ENCODE measurements around the gene SPDYE2.
"Not testable (repeated sequence)": the region's sequence is repeated elsewhere in the genome, so short reads cannot be mapped to it uniquely, and the experiment has no call there.

The SPDYE2 gene

DNA sequence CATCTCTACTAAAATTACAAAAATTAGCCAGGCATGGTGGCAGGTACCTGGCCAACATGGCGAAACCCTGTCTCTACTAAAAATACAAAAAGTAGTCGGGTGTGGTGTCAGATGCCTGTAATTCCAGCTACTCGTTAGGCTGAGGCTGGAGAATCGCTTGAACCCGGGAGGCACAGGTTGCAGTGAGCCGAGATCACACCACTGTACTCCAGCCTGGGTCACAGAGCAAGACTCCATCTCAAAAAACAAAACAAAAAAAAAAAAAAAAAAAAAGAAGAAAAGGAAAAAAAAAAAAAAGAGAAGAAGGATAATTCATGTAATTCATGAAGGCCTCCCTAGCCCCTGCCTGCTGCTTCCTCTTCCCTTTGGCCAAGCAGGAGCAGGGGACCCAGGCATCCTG lies 10.4 kb upstream of the SPDYE2 start:
- DNase-seq (ENCODE audit: low spot score): not testable (repeated sequence)

DNA sequence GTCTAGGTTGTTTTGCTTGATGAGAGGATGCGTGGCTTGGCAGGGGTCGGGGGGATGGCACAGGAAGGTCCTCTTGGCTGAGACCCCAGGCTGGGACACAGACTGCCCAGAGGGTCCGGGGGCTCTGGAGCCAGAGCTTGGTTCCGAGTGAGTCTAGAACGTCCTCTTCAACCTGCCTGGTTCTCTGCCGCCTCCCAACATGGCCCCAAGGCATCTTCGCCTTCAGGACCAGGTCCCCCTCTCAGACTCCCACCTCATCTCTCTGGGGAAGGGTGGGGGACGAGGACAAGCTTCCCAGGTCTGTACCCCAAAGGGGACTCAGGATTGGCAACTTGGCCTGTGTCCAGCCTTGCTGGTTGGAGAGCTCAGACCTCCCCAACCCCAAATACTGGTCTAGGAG lies 8.9 kb upstream of the SPDYE2 start:
- DNase-seq (ENCODE audit: low spot score): not testable (repeated sequence)

DNA sequence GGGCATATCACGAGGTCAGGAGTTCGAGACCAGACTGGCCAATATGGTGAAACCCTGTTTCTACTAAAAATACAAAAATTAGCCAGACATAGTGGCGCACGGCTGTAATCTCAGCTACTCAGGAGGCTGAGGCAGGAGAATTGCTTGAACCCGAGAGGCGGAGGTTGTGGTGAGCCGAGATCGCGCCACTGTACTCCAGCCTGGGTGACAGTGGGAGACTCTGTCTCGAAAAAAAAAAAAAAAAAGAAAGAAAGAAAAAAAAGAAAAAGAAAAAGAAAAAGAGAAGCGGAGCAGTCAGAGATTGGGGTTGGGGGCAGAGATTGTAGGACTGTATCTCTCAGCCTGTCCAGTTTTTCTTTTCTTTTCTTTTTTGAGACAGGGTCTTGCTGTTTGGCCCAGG lies 8.3 kb upstream of the SPDYE2 start:
- DNase-seq (ENCODE audit: low spot score): not testable (repeated sequence)

DNA sequence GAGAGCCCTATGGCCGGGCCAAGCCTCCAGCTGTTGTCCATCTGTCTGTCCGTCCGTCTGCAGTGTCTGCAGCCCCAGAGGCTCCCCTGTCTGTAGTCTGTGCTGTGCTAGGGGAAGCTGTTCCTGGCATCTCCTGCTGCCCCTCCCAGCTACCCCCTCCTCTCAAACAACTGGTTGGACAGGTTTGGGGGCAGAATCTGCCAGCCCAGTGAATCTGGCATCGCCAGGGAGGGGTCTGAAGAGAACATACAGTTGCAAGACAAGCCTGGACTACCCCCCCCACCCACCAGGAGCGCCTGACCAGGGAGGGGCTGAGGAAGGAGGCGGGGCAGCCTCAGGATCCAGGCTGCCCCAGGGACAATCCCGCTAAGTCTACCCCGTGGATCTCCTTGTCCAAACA lies 7.4 kb upstream of the SPDYE2 start, which contains the start of gene UPK3BL2:
TSS of gene UPK3BL2 (minus strand) at position 101 of the 400 bp plus-strand sequence. CDS start at position 41, 60 bp downstream.
- DNase-seq (ENCODE audit: low spot score): not testable (repeated sequence)

DNA sequence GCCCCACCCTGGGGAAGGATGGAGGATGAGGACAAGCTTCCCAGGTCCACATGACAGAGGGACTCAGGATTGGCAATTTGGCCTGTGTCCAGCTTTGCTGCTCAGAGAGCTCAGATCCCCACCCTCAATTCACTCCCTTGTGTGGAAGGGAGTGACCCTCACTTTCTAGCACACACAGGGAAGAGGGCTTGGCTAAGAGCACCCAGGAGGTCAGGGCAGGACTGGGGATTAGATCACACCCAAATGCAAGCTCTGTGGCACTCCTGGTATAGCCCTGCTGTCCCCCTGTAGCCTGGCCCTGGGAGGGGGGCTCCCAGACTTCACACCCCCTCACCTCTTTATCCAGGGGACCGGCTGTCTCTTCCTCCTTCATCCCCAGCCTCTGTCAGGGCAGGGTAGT lies 6.7 kb upstream of the SPDYE2 start:
- not testable (repeated sequence) for DNase-seq (ENCODE audit: low spot score)

DNA sequence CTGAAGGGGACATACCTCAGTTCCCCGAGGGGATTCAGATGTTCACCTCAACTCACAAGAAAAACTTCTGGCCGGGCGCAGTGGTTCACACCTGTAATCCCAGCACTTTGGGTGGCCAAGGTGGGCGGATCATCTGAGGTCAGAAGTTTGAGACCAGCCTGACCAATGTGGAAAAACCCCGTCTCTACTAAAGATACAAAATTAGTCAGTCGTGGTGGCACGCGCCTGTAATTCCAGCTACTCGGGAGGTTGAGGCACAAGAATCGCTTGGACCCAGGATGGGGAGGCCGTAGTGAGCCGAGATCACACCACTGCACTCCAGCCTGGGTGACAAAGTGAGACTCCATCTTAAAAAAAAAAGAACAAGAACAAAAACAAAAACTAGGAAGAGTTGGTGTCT lies 5.7 kb upstream of the SPDYE2 start:
- not testable (repeated sequence) for DNase-seq (ENCODE audit: low spot score)

DNA sequence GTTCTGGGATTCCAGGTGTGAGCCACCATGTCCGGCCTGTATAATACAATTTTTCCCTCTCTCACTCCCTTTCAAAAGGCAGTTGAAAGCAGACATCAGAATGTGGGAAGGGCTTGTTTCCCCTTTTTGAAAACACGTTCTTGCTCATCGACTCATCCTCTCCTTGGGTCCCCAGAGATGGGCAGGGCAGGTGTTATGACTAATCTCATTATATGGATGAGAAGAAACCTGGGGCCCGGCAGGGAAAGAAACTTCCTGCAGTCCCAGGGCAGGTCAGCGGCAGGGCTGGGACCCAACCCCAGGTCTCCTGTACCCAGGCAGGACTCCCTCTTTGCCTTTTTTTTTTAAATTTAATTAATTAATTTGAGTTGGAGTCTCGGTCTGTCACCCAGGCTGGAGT lies 4.7 kb upstream of the SPDYE2 start:
- not testable (repeated sequence) for DNase-seq (ENCODE audit: low spot score)

DNA sequence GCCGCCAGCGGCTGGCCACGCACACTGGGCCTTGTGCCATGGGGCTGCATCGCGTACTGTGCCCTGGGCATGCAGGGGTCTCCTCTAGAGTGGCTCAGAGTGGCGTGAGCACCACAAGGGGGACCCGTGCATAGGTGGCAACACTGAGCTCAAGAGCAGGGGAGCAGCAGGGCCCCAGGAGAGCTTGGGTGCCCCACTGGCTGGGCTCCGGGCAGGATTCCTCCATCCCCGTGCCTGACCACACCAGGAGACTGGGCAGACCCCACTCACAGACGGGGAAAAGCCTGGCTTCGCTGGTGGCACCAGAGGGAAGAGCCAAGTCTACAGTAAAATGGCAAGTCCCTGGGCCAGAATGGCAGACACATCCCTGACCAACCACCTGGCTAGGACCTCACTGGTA lies 17.6 kb downstream of the SPDYE2 start:
- DNase-seq (ENCODE audit: low spot score): not testable (repeated sequence)

DNA sequence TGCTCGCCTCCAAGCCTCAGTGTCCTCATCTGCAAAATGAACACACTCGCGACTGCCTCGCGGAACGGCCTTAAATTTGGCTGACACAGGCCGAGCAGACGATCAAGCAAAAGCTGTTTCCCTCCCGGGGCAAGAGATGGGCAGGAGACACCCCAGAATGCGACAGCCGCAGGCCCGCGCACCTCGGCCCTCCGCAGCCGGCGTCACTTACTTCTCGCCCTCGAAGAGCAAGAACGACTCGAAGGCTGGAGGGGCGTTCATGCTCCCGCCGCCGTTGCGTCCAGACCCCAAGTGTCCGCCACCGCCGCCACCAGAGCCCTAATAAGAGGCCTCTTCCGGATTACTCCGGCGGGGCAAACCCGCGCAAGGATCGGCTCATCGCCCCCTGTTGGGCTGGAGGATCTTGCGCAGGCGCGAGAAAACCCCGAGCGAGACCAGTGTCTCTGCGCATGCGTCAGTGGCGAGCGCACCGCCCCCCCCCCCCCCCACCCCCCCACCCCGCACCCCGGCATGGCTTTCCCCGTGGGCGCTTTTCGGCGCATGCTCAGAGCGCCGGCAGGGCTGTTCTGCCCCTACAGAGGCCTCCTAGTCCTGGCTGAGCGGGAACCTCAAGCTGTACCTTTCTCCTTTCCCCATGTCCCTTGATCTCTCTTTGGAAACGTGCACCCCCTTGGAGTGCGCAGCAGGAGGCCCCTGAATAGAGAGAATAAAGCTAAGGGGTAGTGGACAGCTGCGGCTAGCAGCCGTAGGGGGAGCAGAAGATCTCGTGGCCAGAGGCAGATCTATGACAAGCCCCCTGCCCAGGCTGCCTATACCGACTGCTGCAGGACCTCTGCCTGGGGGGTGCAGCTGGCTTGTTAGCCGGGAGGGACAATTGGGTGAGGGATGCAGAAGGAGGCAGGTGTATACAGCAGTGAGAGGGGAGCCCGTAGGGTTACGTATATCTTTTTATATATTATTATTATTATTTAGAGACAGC lies 21.5 kb downstream of the SPDYE2 start, which contains the start of gene POLR2J3:
TSS of gene POLR2J3 (minus strand) at position 323 of the 979 bp plus-strand sequence. CDS start at position 261, 62 bp downstream.
- not testable (repeated sequence) for DNase-seq (ENCODE audit: low spot score)

DNA sequence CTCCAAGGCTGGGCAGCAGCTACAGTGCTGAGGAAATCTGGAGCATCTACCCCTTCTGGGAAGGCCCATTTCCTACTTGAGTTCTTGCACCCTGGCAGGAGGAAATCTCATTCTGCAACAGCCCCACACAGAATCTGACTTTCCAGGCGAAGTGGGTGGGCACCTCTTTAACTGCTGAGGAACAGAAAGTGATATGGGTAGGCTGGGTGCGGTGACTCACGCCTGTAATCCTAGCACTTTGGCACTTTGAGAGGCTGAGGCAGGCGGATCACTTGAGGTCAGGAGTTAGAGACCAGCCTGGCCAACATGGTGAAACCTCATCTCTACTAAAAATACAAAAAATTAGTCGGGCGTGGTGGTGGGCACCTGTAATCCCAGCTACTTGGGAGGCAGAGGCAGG lies 23.6 kb downstream of the SPDYE2 start:
- DNase-seq (ENCODE audit: low spot score): not testable (repeated sequence)

DNA sequence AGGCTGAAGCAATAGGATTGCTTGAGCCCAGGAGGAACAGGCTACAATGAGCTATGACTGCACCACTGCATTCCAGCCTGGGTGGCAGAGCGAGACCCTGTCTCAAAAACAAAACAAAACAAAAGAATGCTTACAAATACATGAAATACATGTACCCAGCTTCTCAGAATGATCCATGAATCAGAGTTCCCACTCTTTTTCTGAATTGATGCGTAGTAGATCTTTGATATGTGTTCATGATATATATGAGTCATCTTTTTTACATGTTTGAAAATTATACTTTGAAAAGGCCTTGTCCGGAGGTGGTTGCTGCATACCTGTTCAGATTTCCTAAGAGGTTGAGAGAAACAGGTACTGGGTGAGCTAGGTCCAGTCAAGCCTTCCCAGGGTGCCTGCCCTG lies 25.3 kb downstream of the SPDYE2 start:
- not testable (repeated sequence) for DNase-seq (ENCODE audit: low spot score)

DNA sequence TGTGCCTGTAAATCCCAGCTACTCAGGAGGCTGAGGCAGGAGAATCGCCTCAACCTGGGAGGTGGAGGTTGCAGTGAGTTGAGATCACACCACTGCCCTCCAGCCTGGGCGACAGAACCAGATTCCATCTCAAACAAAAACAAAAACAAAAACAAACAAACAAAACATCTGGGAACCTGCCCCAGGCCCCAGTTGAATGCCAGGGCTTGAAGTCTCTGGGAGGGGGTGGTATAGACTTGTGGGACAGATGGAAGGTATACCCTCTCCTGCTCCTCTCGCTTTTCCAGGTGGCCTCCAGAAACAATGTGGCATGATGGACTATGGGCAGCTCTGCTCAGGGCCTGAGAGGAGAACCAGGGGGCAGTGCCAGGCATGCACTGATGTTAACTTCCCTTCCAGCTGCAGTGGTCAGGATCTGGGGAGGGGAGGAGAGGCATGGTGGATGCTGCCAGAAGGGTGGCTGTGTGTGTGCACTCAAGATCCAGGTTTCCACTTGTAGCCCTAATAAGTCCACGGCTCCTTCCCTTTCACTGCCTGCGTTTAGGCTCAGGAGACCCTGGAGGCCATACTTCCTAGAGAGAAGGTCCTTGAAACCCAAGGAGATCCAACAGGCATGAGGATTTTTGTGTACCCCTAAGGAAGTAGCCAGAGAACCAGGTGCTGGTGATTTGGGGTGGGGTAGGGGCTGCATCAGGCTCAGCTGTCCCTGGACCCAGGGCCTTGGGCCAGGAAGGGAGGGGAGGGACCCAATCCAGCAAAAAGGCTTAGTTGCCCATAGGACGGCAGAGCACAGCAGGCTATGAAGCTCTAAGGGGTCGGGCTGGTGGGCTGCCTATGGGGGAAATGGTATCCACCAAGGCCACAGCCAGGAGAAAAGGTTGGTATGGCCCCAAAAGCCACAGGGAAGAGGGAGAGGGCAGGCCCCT lies 26.6 kb downstream of the SPDYE2 start:
- DNase-seq (ENCODE audit: low spot score): not testable (repeated sequence)

DNA sequence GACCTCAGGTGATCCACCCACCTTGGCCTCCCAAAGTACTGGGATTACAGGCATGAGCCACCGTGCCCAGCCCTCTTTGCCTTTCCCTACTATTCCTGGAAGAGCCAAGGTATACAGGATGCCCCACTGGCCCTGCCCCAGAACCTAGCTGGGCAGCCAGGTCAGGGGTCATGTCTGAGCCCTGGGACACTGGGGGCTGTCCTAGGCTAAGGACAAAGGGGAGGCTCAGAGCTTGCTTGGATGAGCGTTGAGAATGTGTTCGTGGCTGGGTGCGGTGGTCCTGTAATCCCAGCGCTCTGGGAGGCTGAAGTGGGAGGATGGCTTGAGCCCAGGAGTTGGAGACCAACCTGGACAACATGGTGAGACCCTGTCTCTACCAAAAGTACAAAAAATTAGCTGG lies 27.5 kb downstream of the SPDYE2 start:
- DNase-seq (ENCODE audit: low spot score): not testable (repeated sequence)

DNA sequence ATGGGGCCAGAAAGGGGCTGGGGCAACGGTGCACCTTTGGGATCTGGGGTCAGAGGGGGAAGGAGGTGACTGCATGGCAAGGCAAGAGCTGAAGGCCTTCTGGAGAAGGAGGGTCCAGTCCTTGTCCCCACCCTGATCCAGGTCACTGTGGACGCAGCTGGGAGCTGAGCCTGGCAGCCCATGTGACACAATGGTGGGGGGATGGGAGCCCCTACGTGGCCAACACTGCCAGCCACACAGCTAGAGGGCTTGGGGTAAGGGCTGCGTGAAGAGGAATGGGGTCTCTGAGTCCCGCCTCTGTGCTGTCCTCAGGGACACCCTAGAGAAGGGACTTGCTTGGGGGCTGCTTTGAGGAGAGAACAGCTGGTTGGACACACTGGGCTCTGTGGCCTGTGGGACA lies 30.7 kb downstream of the SPDYE2 start:
- not testable (repeated sequence) for DNase-seq (ENCODE audit: low spot score)

DNA sequence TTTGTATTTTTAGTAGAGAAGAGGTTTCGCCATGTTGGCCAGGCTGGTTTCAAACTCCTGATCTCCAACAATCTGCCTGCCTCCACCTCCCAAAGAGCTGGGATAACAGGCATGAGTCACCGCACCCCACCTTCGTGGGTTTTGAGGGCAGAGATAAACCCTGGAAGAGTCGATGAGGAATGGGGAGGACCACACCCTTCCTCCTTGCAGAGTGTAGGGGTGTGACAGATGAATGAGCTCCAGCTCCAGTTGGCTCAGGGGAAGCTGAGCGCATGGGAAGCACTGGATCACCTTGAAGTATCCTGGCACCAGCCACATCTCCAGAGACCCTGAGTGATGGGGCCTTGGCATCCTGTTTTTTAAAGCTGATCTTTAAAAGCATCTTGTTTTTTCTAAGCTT lies 32.5 kb downstream of the SPDYE2 start:
- DNase-seq (ENCODE audit: low spot score): not testable (repeated sequence)

DNA sequence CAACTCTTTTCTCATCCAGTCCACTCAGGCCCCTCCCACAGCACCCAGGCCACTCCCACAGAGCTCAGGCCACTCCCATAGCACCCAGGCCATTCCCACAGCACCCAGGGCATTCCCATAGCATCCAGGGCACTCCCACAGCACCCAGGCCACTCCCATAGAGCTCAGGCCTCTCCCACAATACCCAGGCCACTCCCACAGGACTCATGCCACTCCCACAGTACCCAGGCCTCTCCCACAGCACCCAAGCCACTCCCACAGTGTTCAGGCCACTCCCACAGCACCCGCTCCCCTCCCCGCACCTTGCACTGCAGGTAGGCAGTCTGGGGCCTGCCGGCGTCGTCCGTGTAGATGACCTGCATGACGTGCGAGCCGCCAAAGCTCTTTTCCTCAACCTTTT lies 38.8 kb downstream of the SPDYE2 start:
- DNase-seq (ENCODE audit: low spot score): not testable (repeated sequence)

DNA sequence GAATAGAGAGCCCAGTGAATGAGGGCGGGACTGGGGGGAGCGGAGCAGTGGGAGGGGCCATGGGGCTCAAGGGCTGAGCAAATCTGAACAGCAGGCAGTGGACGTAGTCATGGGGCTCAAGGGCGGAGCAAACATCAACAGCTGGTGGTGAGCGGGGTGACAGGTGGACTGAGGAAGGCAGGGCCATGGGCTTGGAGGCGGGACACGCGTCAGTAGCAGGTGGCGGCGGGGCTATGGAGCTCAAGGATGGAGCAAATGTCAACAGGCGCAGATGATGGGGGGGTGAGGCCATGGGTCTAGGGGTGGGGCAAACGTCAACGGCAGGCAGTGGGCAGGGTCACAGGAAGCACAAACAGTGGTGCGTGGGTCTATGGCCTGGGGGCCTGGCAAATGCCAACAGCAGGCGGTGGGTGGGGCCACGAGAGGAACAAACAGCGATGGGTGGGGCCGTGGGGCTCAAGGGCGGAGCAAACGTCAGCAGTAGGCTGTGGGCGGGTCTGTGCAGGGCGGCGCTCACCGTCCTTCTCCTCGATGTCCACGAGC lies 41.5 kb downstream of the SPDYE2 start:
- not testable (repeated sequence) for DNase-seq (ENCODE audit: low spot score)

DNA sequence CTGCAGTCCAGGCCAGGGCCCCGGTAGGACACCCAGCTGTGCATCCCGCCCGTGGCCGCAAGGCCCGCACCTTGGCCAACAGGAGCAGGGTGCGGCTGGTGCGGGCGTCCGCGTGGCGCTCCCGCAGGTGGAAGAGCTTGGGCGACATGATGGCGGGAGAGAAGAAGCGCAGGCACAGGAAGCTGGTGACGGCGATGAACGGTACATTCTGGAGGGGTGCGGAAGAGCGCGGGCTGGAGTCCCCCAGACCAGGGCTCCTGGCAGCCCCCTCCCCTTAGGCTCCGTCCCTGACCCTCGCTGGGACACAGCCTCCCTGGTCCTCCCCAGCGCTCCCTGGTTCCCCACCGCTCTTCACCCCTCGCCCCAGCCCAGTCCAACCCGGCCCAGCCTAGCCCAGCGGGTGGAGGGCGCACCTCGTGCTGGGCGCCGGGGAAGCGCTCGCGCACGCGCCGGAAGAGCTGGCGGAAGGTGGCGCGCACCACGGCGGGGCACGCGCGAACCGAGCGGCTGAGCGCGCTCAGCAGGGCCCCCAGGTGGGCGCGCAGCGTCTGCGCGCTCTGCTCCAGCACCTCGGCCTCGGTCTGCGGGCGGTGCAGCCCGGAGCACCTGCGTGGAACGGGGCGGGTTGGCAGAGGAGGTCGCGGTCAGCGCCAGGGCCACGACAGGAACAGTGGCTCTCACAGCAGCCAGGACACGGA lies 42.8 kb downstream of the SPDYE2 start:
- DNase-seq (ENCODE audit: low spot score): not testable (repeated sequence)

DNA sequence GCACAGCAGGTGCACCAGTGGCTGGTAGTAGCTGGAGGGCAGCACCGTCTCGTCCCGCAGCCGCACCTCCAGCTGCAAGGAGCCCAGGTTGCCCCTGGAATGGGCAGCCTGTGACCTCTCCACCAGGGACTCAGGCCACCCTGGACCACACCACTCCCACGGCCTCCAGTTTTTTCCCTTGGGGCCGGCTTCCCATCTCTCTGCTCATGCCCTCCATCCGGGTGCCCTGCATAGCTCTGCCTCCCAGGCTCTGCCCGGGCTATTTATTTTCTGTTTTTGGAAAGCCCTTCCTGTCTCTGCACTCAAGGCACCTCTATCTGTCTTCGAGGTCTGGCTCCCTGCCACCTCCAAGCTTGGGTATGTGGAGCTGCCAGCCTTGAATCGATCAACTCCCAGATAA lies 45.0 kb downstream of the SPDYE2 start:
- DNase-seq (ENCODE audit: low spot score): not testable (repeated sequence)

DNA sequence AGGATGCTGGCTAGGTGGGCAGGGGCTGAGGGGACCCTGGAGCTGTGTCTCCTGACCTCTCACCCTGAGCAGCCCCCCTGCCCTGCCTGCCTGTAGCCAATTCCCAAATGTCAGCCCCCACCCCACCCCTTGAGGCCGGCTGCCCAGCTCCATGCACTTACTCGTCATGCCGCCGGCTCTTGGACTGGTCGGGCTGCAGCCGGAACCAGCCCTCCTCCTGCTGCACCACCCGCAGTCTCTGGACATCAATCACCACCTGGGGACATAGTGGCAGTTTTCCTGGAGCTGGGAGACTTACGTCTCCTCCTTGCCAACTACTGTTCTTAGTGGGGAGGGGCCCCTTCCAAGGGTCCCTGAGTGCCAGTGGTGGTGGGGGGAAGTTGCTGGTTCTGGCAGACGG lies 48.7 kb downstream of the SPDYE2 start:
- not testable (repeated sequence) for DNase-seq (ENCODE audit: low spot score)

DNA sequence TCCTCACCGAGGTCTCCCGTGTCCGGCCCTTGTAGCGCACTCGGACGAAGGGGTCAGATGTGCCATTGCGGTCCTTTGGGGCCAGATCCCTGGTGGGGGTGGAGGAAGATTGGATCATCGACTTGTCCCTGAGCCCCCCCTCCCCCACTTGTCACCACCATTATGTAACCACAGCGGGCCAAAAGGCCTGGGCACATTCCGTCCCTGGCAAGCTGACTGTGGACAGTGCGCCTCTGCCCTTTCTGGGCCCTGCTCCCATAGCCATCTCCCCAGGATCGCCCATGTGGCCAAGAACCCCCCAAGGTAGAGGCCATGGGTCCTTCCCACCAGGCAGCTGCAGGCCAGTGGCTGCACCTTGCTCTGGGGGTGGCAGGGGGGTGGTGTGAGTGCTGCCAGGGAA lies 51.3 kb downstream of the SPDYE2 start:
- not testable (repeated sequence) for DNase-seq (ENCODE audit: low spot score)

All from AG08396 (cell line).